ENCODE results near the gene VEGFD. TPM values are rescaled to one million over a fixed set of nuclear protein-coding genes. Genes with fewer than 3 reads are reported as not detected.

VEGFD gene
- total RNA-seq = 10 to 100 TPM in 4 of 6 donors, 1 to 10 TPM in 2; 5.3 to 42.3 (median 18.5) TPM

GRCh38 chrX:15384304-15384703 lies at the start of gene VEGFD:
VEGFD (minus strand) TSS chrX:15384413; CDS start chrX:15383946, 467 bp downstream.
- ATAC-seq (ENCODE audit: low FRiP score in 2 of 2) (no peak), DNase-seq (no peak)
- Histone ChIP-seq H3K9me3 (no peaks in the 10 kb centered on the region), H3K36me3 (no peaks in the 10 kb centered on the region), H3K27ac (no peak within 1 kb of the TSS), H3K27me3 (no peaks in the 10 kb centered on the region), H3K4me1 (no peaks in the 10 kb centered on the region), H3K4me3 (peak within 1 kb of the TSS in 1 of 4 donors; percentile 13)
- no peak for TF ChIP-seq POLR2AphosphoS5 (IDR thresholded peaks at IDR 0.05)
- WGBS, 2 donors = 63% methylated on average over 2 of the region's 2 CpGs; no CpG with 5 or more reads in 1 of the 2 donors

- 23 to 43% methylated on average over 1 of the region's 1 CpG for WGBS, 2 donors
- H3K9me3 ChIP-seq = no peaks in the 10 kb centered on the region
- H3K4me1 ChIP-seq = no peaks in the 10 kb centered on the region
- ATAC-seq (ENCODE audit: low FRiP score in 2 of 2) (no peak), DNase-seq (no peak)
- TF ChIP-seq POLR2AphosphoS5 (IDR thresholded peaks at IDR 0.05) (no peak), POLR2A (IDR thresholded peaks at IDR 0.05) (no peak), EP300 (IDR thresholded peaks at IDR 0.05) (no peak), CTCF (IDR thresholded peaks at IDR 0.05) (no peak)
- H3K4me3 ChIP-seq = no peak overlapping the region
- no peaks in the 10 kb centered on the region for H3K36me3 ChIP-seq
- no peaks in the 10 kb centered on the region for H3K27me3 ChIP-seq
- no peak overlapping the region for H3K27ac ChIP-seq
These were observed 46.4 kb upstream of the VEGFD start for GRCh38 chrX:15430584-15430983.

GRCh38 chrX:15430076-15430475 lies 45.9 kb upstream of the VEGFD start:
- Histone ChIP-seq H3K4me1 (no peaks in the 10 kb centered on the region), H3K9me3 (no peaks in the 10 kb centered on the region), H3K27ac (no peak overlapping the region), H3K4me3 (no peak overlapping the region), H3K36me3 (no peaks in the 10 kb centered on the region), H3K27me3 (no peaks in the 10 kb centered on the region)
- ATAC-seq (ENCODE audit: low FRiP score in 2 of 2) = no peak
- 62 to 71% methylated on average over 2 of the region's 2 CpGs for WGBS, 2 donors
- no peak for DNase-seq
- TF ChIP-seq CTCF (IDR thresholded peaks at IDR 0.05) (no peak), EP300 (IDR thresholded peaks at IDR 0.05) (no peak), POLR2A (IDR thresholded peaks at IDR 0.05) (no peak), POLR2AphosphoS5 (IDR thresholded peaks at IDR 0.05) (no peak)

GRCh38 chrX:15425024-15425423 lies 40.8 kb upstream of the VEGFD start:
- H3K4me3 ChIP-seq = no peak overlapping the region
- no peak overlapping the region for H3K27ac ChIP-seq
- no peak for TF ChIP-seq POLR2AphosphoS5 (IDR thresholded peaks at IDR 0.05)
- no peak for TF ChIP-seq CTCF (IDR thresholded peaks at IDR 0.05)
- no peak for TF ChIP-seq EP300 (IDR thresholded peaks at IDR 0.05)
- TF ChIP-seq POLR2A (IDR thresholded peaks at IDR 0.05) = no peak
- no peaks in the 10 kb centered on the region for H3K27me3 ChIP-seq
- no peaks in the 10 kb centered on the region for H3K36me3 ChIP-seq
- DNase-seq (no peak), ATAC-seq (ENCODE audit: low FRiP score in 2 of 2) (no peak)
- no peaks in the 10 kb centered on the region for H3K9me3 ChIP-seq
- 58 to 71% methylated on average over 1 of the region's 1 CpG for WGBS, 2 donors
- no peaks in the 10 kb centered on the region for H3K4me1 ChIP-seq

- WGBS, 2 donors = 74 to 87% methylated on average over 3 of the region's 3 CpGs
- Histone ChIP-seq H3K9me3 (peaks cover 0 to 4% (median 0%) of the 10 kb centered on the region in 4 donors), H3K27me3 (no peaks in the 10 kb centered on the region), H3K27ac (no peak overlapping the region), H3K4me1 (no peaks in the 10 kb centered on the region), H3K4me3 (no peak overlapping the region), H3K36me3 (no peaks in the 10 kb centered on the region)
- TF ChIP-seq POLR2AphosphoS5 (IDR thresholded peaks at IDR 0.05) (no peak), POLR2A (IDR thresholded peaks at IDR 0.05) (no peak), CTCF (IDR thresholded peaks at IDR 0.05) (no peak), EP300 (IDR thresholded peaks at IDR 0.05) (no peak)
- ATAC-seq (ENCODE audit: low FRiP score in 2 of 2) (no peak), DNase-seq (no peak)
These were observed 34.5 kb upstream of the VEGFD start for GRCh38 chrX:15418707-15419181.

Data from upper lobe of left lung (tissue), 6 donors.